ENCODE results near the gene DENND6B.
"Not testable (repeated sequence)": the region's sequence is repeated elsewhere in the genome, so short reads cannot be mapped to it uniquely, and the experiment has no call there.

The DENND6B gene

GRCh38 chr22:50287731-50288130 is 39.1 kb downstream of the DENND6B start:
- no peak for DNase-seq

- DNase-seq = no peak
Observed at GRCh38 chr22:50286701-50287318, 40.0 kb downstream of the DENND6B start.

- no peak for DNase-seq
Observed at GRCh38 chr22:50286275-50286674, 40.5 kb downstream of the DENND6B start.

GRCh38 chr22:50285568-50286229 is 41.1 kb downstream of the DENND6B start:
- no peak for DNase-seq

GRCh38 chr22:50284479-50284878 is 42.3 kb downstream of the DENND6B start:
- no peak for DNase-seq

- DNase-seq = no peak
Observed at GRCh38 chr22:50283821-50284220, 43.0 kb downstream of the DENND6B start.

- DNase-seq = peak; percentile 82
Observed at GRCh38 chr22:50282361-50283155, 44.3 kb downstream of the DENND6B start.

GRCh38 chr22:50281957-50282356 is 44.9 kb downstream of the DENND6B start:
- no peak for DNase-seq

- no peak for DNase-seq
Observed at GRCh38 chr22:50281384-50281760, 45.4 kb downstream of the DENND6B start.

- no peak for DNase-seq
Observed at GRCh38 chr22:50280708-50281383, 46.0 kb downstream of the DENND6B start.

GRCh38 chr22:50280022-50280707 is 46.6 kb downstream of the DENND6B start:
- no peak for DNase-seq

- DNase-seq = no peak
Observed at GRCh38 chr22:50278956-50279619, 47.7 kb downstream of the DENND6B start.

- DNase-seq = no peak
Observed at GRCh38 chr22:50278461-50278860, 48.4 kb downstream of the DENND6B start.

- DNase-seq = no peak
Observed at GRCh38 chr22:50277761-50278160, 49.1 kb downstream of the DENND6B start.

- DNase-seq = peak; percentile 43
Observed at GRCh38 chr22:50276143-50276542, 50.7 kb downstream of the DENND6B start.

- DNase-seq = no peak
Observed at GRCh38 chr22:50275181-50276055, 51.4 kb downstream of the DENND6B start.

- DNase-seq = no peak
Observed at GRCh38 chr22:50274771-50275170, 52.0 kb downstream of the DENND6B start.

GRCh38 chr22:50274311-50274710 is 52.5 kb downstream of the DENND6B start:
- peak; percentile 54 for DNase-seq

- not testable (repeated sequence) for DNase-seq
Observed at GRCh38 chr22:50273781-50274180, 53.0 kb downstream of the DENND6B start.

GRCh38 chr22:50273352-50273751 is 53.5 kb downstream of the DENND6B start:
- DNase-seq = not testable (repeated sequence)
